Gastroesophageal sphincter (tissue), 4 donors: Measurements from ENCODE around the gene MXD1. TPM values are rescaled to one million over a fixed set of nuclear protein-coding genes. Genes with fewer than 3 reads are reported as not detected.

Experiments
- ATAC-seq: fragments of 150-250 bp; one replicate; pipeline ENCODE4 v1.9.1; 2016; ENCODE audit warnings: mild to moderate bottlenecking, moderate library complexity
- H3K27ac ChIP-seq, 4 donors: fragments of 200-600 bp; sonication (generic) in 3 of 4; 1 replicate in 3 of 4; 2 replicates in 1 of 4; pipeline ENCODE4 v1.5.1; 2016 to 2019
- H3K27me3 ChIP-seq: fragments of 200-600 bp; sonication (generic); one replicate; pipeline ENCODE4 v1.5.1; 2019
- H3K36me3 ChIP-seq, 2 donors: fragments of 200-600 bp; sonication (generic); one replicate each; pipeline ENCODE4 v1.5.1; 2019; ENCODE audit warnings: control low read depth in 1 of 2
- H3K4me1 ChIP-seq, 3 donors: fragments of 200-600 bp; sonication (generic); 1 replicate in 2 of 3; 2 replicates in 1 of 3; pipeline ENCODE4 v1.5.1; 2016 to 2019; ENCODE audit warnings: control low read depth in 2 of 3
- H3K4me3 ChIP-seq, 2 donors: fragments of 200-600 bp; sonication (generic); one replicate each; pipeline ENCODE4 v1.5.1; 2019; ENCODE audit warnings: mild to moderate bottlenecking in 1 of 2, moderate library complexity in 1 of 2
- H3K9me3 ChIP-seq, 3 donors: fragments of 200-600 bp; sonication (generic); one replicate each; pipeline ENCODE4 v1.5.1; 2017 to 2019; ENCODE audit warnings: control low read depth in 2 of 3
- EP300 ChIP-seq: sonication (generic); formaldehyde crosslinking; IDR thresholded peaks from one replicate; pipeline ENCODE4 v1.6.1; 2017; ENCODE audit warnings: antibody characterized with exemption, mild to moderate bottlenecking
- POLR2A ChIP-seq, 2 donors: fragments of 450-650 bp; IDR thresholded peaks; one replicate each; pipeline ENCODE4 v1.6.1; 2017; ENCODE audit warnings: antibody characterized with exemption in 2 of 2, mild to moderate bottlenecking in 2 of 2, moderate library complexity in 1 of 2
- POLR2AphosphoS5 ChIP-seq: sonication (generic); formaldehyde crosslinking; IDR thresholded peaks from one replicate; pipeline ENCODE4 v1.6.1; 2017; ENCODE audit warnings: antibody characterized with exemption
- WGBS, 2 donors: methylation state at CpG; one replicate each; pipeline ENCODE4 v1.1.5; 2018; ENCODE audit warnings: low coverage in 1 of 2; 5-methylcytosine and 5-hydroxymethylcytosine counted together
- total RNA-seq, 4 donors: library from RNA; depleted of rRNA; stranded (reverse); fragments of >200 nt; gene quantifications; one replicate each; pipeline ENCODE4 v1.1.0, GENCODE V29; 2016
- TF ChIP-seq, protein P1 (sequence below), 4 experiments: fragments of 200-600 bp in 2 of 4; fragments of 450-650 bp in 2 of 4; sonication (generic) in 1 of 4; IDR thresholded peaks; one replicate each; pipeline ENCODE4 v1.5.1; 2017 to 2019; ENCODE audit warnings: antibody characterized with exemption in 4 of 4, mild to moderate bottlenecking in 2 of 4, moderate library complexity in 2 of 4

The MXD1 gene
- total RNA-seq, 4 donors from 2014 or later, result 10.5 to 15.6 (median 13.3) TPM

DNA sequence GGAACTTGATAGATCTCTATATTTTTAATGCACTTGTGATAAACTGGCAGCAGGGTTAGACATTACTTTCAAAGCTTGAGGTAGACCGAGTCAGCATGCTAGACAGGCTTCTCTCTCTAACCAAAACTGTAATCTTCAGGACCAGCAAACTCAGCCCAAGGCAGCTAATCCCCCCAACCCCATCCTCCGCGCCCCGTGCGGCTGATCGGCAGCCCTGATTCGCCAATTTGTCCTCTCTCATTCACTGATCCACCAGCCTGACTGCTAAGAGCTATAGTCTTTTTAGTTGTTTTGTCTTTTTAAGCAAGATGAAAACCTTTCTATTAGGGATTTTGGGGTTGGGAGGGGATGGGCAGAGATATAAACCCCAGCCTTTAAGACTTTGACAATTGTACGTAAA lies 25.8 kb downstream of the MXD1 start:
- H3K9me3 ChIP-seq, result no peaks in the 10 kb centered on the region
- ATAC-seq, result no peak
- H3K27me3 ChIP-seq, result no peaks in the 10 kb centered on the region
- 93% methylated on average over 8 of the region's 8 CpGs; no CpG with 5 or more reads in 1 of the 2 donors for WGBS, 2 donors
- no peak overlapping the region for H3K4me3 ChIP-seq
- H3K27ac ChIP-seq, result no peak overlapping the region
- H3K4me1 ChIP-seq, result peaks cover 0 to 8% (median 0%) of the 10 kb centered on the region in 3 donors
- TF ChIP-seq, protein P1, sequence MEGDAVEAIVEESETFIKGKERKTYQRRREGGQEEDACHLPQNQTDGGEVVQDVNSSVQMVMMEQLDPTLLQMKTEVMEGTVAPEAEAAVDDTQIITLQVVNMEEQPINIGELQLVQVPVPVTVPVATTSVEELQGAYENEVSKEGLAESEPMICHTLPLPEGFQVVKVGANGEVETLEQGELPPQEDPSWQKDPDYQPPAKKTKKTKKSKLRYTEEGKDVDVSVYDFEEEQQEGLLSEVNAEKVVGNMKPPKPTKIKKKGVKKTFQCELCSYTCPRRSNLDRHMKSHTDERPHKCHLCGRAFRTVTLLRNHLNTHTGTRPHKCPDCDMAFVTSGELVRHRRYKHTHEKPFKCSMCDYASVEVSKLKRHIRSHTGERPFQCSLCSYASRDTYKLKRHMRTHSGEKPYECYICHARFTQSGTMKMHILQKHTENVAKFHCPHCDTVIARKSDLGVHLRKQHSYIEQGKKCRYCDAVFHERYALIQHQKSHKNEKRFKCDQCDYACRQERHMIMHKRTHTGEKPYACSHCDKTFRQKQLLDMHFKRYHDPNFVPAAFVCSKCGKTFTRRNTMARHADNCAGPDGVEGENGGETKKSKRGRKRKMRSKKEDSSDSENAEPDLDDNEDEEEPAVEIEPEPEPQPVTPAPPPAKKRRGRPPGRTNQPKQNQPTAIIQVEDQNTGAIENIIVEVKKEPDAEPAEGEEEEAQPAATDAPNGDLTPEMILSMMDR (IDR thresholded peaks at IDR 0.05), result no peak
- peaks cover 0 to 83% of the 10 kb centered on the region in 2 donors for H3K36me3 ChIP-seq

DNA sequence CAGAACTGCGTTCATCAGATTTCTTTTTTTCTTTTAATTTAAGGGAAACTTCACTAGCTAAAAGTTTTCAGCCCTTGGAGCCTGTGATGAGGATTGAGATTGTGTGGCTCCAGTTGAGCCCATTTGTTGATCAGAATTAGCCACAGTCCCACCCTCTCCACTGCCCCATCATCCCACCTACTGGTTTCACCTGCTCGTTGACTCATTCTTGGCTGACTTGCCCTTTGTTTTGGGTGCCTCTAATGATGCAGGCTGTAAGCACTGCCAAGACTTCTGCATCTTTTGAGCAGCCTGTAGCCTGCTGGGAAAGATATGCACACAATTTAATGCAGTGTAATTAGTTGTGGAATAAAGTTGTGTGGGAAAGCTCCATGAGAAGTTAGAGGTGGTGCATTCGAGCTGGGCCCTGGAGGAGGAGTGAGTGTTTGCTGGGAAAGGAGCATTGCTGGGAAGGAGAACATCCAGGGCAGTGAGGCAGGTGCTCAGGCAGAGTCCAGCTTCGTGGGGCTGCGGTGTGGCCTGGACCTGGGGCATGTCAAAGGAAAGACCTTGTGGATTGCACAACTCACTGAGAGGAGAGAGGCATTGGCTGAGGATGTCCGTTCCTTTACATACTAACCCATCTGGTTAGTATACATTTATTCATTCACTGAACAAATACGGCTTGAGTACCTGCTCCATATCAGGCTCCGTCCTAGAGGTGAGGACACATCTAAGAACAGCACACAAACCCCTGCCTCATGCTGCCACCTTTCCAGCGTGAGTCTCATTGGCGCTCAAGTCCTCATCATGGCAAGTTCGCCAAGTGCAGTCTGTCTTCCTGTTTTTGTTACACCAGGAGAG lies 28.3 kb downstream of the MXD1 start:
- 81 to 92% methylated on average over 7 to 8 of the region's 11 CpGs for WGBS, 2 donors
- Histone ChIP-seq H3K4me1 (no peaks in the 10 kb centered on the region), H3K36me3 (peaks cover 0 to 58% of the 10 kb centered on the region in 2 donors), H3K9me3 (no peaks in the 10 kb centered on the region), H3K27me3 (no peaks in the 10 kb centered on the region), H3K27ac (no peak overlapping the region), H3K4me3 (no peak overlapping the region)
- ATAC-seq, result no peak
- TF ChIP-seq POLR2AphosphoS5, result no peak
- TF ChIP-seq, protein P1 (IDR thresholded peaks at IDR 0.05), result no peak
- no peak for TF ChIP-seq POLR2A (IDR thresholded peaks at IDR 0.05)
- TF ChIP-seq EP300, result no peak

DNA sequence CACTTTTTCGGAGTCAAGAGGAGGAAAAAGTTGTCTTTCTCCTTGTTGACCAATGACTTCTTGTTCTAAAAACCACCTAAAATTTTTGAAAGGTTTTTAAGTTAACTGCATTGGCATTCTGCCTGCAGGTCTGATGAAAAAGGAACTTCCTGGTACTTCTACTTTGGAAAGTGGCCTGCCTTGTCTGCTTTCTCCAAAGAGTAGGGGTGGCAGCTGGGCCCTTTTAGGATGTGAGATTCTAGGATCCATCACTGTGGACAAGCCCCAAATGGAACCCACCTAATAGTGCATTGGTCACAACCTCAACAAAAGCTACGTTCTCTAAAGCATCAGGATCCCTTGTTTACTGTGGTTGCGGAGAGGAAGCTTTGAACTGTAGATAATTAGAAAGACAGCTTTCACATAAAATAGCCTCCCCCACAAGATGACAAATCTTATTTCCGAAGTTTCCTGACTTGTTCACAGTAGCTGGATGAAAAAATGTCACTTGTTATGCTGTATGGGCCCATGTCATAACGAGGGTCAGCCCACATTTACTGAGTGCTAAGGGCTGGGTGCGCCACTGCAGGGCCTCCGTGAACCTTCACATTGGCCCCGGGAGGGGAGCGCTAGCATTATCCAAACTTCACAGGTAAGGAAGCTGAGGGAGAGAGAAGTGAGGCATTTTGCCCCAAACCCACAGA lies 29.1 kb downstream of the MXD1 start:
- 88 to 90% methylated on average over 5 to 6 of the region's 9 CpGs for WGBS, 2 donors
- H3K36me3 ChIP-seq, result peaks cover 0 to 50% of the 10 kb centered on the region in 2 donors
- H3K4me3 ChIP-seq, result no peak overlapping the region
- peaks cover 6% of the 10 kb centered on the region for H3K27me3 ChIP-seq
- no peak for ATAC-seq
- peaks cover 0 to 6% (median 0%) of the 10 kb centered on the region in 3 donors for H3K4me1 ChIP-seq
- no peak for TF ChIP-seq POLR2A (IDR thresholded peaks at IDR 0.05)
- no peak for TF ChIP-seq EP300
- TF ChIP-seq POLR2AphosphoS5, result no peak
- TF ChIP-seq, protein P1 (IDR thresholded peaks at IDR 0.05), result no peak
- H3K27ac ChIP-seq, result no peak overlapping the region
- no peaks in the 10 kb centered on the region for H3K9me3 ChIP-seq

DNA sequence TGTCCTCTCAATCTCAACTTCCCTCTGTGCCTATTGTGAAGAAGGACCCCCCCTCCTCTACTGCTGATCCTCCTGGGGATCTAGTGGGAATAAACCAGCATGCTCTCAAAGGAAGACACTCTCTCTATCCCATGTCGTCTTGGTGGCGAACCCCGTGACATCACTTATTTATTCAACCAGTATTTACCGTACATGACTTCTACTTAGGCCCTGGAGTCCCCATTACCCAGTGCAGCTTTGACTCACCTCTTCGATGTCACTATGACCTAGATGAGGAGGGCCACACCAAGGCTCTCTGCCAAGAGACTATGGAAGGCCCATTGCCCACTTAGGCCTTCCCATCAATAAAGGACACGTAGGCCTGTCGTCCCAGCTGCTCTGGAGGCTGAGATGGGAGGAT lies 29.8 kb downstream of the MXD1 start:
- no peak overlapping the region for H3K4me3 ChIP-seq
- H3K36me3 ChIP-seq, result peaks cover 0 to 43% of the 10 kb centered on the region in 2 donors
- H3K27ac ChIP-seq, result no peak overlapping the region
- TF ChIP-seq POLR2A (IDR thresholded peaks at IDR 0.05) (no peak), EP300 (no peak), POLR2AphosphoS5 (no peak)
- TF ChIP-seq, protein P1 (IDR thresholded peaks at IDR 0.05), result no peak
- no peak for ATAC-seq
- 97 to 100% methylated on average over 3 to 5 of the region's 7 CpGs for WGBS, 2 donors
- no peaks in the 10 kb centered on the region for H3K9me3 ChIP-seq
- H3K27me3 ChIP-seq, result peaks cover 9% of the 10 kb centered on the region
- H3K4me1 ChIP-seq, result peaks cover 0 to 6% (median 0%) of the 10 kb centered on the region in 3 donors
